ENCODE measurements around the gene CCDC112. TPM values are rescaled to one million over a fixed set of nuclear protein-coding genes. Genes with fewer than 3 reads are reported as not detected.

CCDC112 gene
- total RNA-seq, 1 experiment from 2014 or later, result 13.0 TPM

- no peaks in the 10 kb centered on the region for H3K9me3 ChIP-seq (ENCODE audit: control insufficient read depth, low read depth, low read length)
- no peaks in the 10 kb centered on the region for H3K79me1 ChIP-seq (ENCODE audit: insufficient read depth, low read depth, low read length, poor library complexity, severe bottlenecking)
- TF ChIP-seq CTCF (conservative IDR thresholded peaks at IDR 0.05), result no peak
- H2BK20ac ChIP-seq (ENCODE audit: low read depth, low read length, poor library complexity, severe bottlenecking), result no peak overlapping the region
- no peak overlapping the region for H2AK5ac ChIP-seq (ENCODE audit: insufficient read length, low read length)
- Mint-ChIP-seq H3K4me1 (peaks cover 36 to 38% of the 10 kb centered on the region in 2 experiments), H3K4me3 (no peak overlapping the region), H3K27me3 (ENCODE audit: low read depth) (no peaks in the 10 kb centered on the region; the same call in none of the 2 replicates), H3K9me3 (no peaks in the 10 kb centered on the region), H3K36me3 (ENCODE audit: insufficient read depth in 1 of 3, low read depth in 3 of 3) (peaks cover 0 to 4% (median 2%) of the 10 kb centered on the region in 3 experiments; a peak in 2 of 7 replicates), H3K27ac (no peak overlapping the region)
- H3K4me1 ChIP-seq (ENCODE audit: insufficient read depth, low read length), result peaks cover 7% of the 10 kb centered on the region; the same call in 1 of the 2 replicates
- no peak for DNase-seq
- no peak overlapping the region for H4K5ac ChIP-seq (ENCODE audit: insufficient read length, low read depth, low read length)
- H3K27me3 ChIP-seq (ENCODE audit: insufficient read depth, low read length), result no peaks in the 10 kb centered on the region
- no peak overlapping the region for H2AFZ ChIP-seq (ENCODE audit: low read length)
- no peaks in the 10 kb centered on the region for H3K23me2 ChIP-seq (ENCODE audit: insufficient read length, low read depth, low read length, poor library complexity, severe bottlenecking)
- no peak overlapping the region for H3K14ac ChIP-seq (ENCODE audit: insufficient read depth, low read length)
- no peak overlapping the region for H3K9ac ChIP-seq (ENCODE audit: extremely low read depth, insufficient read length, low read length)
- no peak overlapping the region for H2BK12ac ChIP-seq (ENCODE audit: insufficient read length, low read depth, low read length)
- H3K79me2 ChIP-seq (ENCODE audit: insufficient read depth, low read length), result no peaks in the 10 kb centered on the region
- H3K4ac ChIP-seq (ENCODE audit: low read depth, low read length), result no peak overlapping the region
- H4K20me1 ChIP-seq (ENCODE audit: control insufficient read depth, insufficient read depth, insufficient read length), result no peaks in the 10 kb centered on the region
- no peak overlapping the region for H2BK5ac ChIP-seq (ENCODE audit: insufficient read length, low read length)
- H3T11ph ChIP-seq (ENCODE audit: low read length), result no peak overlapping the region
- H3K56ac ChIP-seq (ENCODE audit: insufficient read length, low read depth, low read length), result no peak overlapping the region
- no peak overlapping the region for H3K18ac ChIP-seq (ENCODE audit: insufficient read length, low read depth, low read length)
- H3K4me2 ChIP-seq (ENCODE audit: insufficient read depth, insufficient read length, low read length), result no peak overlapping the region
- H4K8ac ChIP-seq (replicated peaks; ENCODE audit: insufficient read length, low read depth, low read length), result no peak overlapping the region
- WGBS (ENCODE audit: extremely low coverage, insufficient read length, low lambda C conversion rate), result no CpG with 5 or more reads among the region's 2 CpGs
- no peak overlapping the region for H2BK15ac ChIP-seq (ENCODE audit: low read depth, low read length)
- no peak overlapping the region for H2BK120ac ChIP-seq (ENCODE audit: low read depth, low read length, poor library complexity, severe bottlenecking)
- no peak overlapping the region for H3K23ac ChIP-seq (ENCODE audit: insufficient read length, low read depth, low read length)
- H3K27ac ChIP-seq (ENCODE audit: insufficient read length, low read depth, low read length), result no peak overlapping the region
- no peak overlapping the region for H4K91ac ChIP-seq (ENCODE audit: insufficient read length, low read depth, low read length)
These were observed 34.4 kb upstream of the CCDC112 start for GRCh38 chr5:115330830-115331229.

Data from H9 (cell line).